Upper lobe of left lung (tissue), 4 donors: Measurements from ENCODE around the gene GTF3C5.

ENCODE experiments used
- CTCF ChIP-seq, 6 experiments: fragments of 450-650 bp in 4 of 6; fragments of 200-600 bp in 2 of 6; sonication (generic) in 2 of 6; IDR thresholded peaks; one replicate each; pipeline ENCODE4 v1.5.1; 2016 to 2019; ENCODE audit warnings: antibody characterized with exemption in 6 of 6
- POLR2A ChIP-seq, 4 donors: fragments of 450-650 bp; IDR thresholded peaks; one replicate each; pipeline ENCODE4 v1.5.1; 2016 to 2017; ENCODE audit warnings: antibody characterized with exemption in 4 of 4, mild to moderate bottlenecking in 2 of 4

- TF ChIP-seq CTCF (IDR thresholded peaks at IDR 0.05) (no peak), POLR2A (IDR thresholded peaks at IDR 0.05) (no peak)
Observed at GRCh38 chr9:133026426-133026825, 4.4 kb upstream of the GTF3C5 start.
